Neural progenitor cell (in vitro differentiated cells): ENCODE results near the gene DONSON.

ENCODE experiments used
- EZH2 ChIP-seq: fragments of 200-600 bp; sonication (generic); IDR thresholded peaks from 2 replicates; pipeline ENCODE4 v1.6.1; 2017; ENCODE audit warnings: antibody characterized with exemption, mild to moderate bottlenecking, moderate library complexity
- EZH2phosphoT487 ChIP-seq: fragments of 200-600 bp; sonication (generic); IDR thresholded peaks from 2 replicates; pipeline ENCODE4 v1.6.1; 2017; ENCODE audit warnings: antibody characterized with exemption
- TF ChIP-seq, protein P1 (sequence below): fragments of 200-600 bp; sonication (generic); IDR thresholded peaks from 2 replicates; pipeline ENCODE4 v1.5.1; 2017; ENCODE audit warnings: antibody characterized with exemption, mild to moderate bottlenecking

DNA sequence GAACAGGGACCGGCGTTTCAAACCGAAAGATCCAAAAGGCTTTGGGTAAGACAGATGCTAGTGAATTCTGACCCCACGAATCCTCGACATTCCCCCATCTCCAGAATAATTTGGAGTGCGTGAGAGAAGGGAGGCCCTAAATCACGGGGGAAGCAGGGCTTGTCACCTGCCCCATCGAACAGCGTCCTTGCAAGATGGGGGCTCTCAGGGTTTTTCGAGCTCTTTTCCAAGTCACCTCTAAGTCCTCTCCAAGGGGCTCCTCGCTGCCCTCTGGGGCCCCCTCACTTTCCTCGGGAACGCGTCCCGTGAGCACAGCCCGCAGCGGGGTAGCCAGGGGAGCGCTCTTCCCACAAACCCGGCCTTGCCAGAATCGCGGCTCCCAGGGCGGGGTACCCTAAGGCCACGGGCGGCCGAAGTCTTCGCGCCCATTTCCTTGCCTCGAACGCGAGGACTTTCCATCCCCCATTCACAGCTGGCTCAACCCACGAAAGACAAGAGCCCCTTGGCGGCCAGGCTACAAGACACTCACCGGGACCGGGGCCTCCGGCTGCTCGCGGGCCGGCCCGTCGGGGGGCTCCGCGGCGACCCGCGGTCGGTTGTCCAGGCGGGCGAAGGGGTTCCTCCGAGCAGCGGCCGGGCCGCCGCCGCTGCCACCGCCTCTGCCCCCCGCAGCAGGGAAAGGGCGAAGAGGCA lies 546 bp downstream of the DONSON start:
- TF ChIP-seq EZH2phosphoT487 (no peak), EZH2 (peak; percentile 40)
- TF ChIP-seq, protein P1, sequence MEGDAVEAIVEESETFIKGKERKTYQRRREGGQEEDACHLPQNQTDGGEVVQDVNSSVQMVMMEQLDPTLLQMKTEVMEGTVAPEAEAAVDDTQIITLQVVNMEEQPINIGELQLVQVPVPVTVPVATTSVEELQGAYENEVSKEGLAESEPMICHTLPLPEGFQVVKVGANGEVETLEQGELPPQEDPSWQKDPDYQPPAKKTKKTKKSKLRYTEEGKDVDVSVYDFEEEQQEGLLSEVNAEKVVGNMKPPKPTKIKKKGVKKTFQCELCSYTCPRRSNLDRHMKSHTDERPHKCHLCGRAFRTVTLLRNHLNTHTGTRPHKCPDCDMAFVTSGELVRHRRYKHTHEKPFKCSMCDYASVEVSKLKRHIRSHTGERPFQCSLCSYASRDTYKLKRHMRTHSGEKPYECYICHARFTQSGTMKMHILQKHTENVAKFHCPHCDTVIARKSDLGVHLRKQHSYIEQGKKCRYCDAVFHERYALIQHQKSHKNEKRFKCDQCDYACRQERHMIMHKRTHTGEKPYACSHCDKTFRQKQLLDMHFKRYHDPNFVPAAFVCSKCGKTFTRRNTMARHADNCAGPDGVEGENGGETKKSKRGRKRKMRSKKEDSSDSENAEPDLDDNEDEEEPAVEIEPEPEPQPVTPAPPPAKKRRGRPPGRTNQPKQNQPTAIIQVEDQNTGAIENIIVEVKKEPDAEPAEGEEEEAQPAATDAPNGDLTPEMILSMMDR = no peak
